Caki2 (cell line): ENCODE data around the gene EBF3. TPM values are rescaled to one million over a fixed set of nuclear protein-coding genes. Genes with fewer than 3 reads are reported as not detected.

ENCODE experiments used
- DNase-seq: peaks from one replicate; pipeline ENCODE4 v3.0.0-alpha.2; 2015; ENCODE audit warnings: low read depth
- in situ Hi-C: cut with HindIII; loops from 2 replicates; pipeline ENCODE4 v1.10.0; 2016; ENCODE audit warnings: low sequenced_read_pairs, low pct_unique_long_range_greater_than_20kb, mixed read lengths
- total RNA-seq: library from RNA; depleted of rRNA; stranded (reverse); fragments of >200 nt; shearing (Covaris generic); gene quantifications from 2 replicates; pipeline ENCODE4 v1.2.3, GENCODE V29; 2014; ENCODE audit warnings: low replicate concordance

Gene EBF3
- total RNA-seq, 1 experiment from 2014 or later: not detected

GRCh38 chr10:129936923-129937300 is 27.2 kb downstream of the EBF3 start:
- DNase-seq: no peak
- in situ Hi-C loops: no loop called here

GRCh38 chr10:129936266-129936922 is 27.7 kb downstream of the EBF3 start:
- in situ Hi-C loops: no loop called here
- no peak for DNase-seq

GRCh38 chr10:129935867-129936152 is 28.3 kb downstream of the EBF3 start:
- DNase-seq: no peak
- in situ Hi-C loops: no loop called here

GRCh38 chr10:129935102-129935866 is 28.8 kb downstream of the EBF3 start:
- no peak for DNase-seq
- in situ Hi-C loops: no loop called here

- in situ Hi-C loops: no loop called here
- no peak for DNase-seq
Measured at GRCh38 chr10:129934196-129934925, 29.7 kb downstream of the EBF3 start.

GRCh38 chr10:129933456-129934092 is 30.5 kb downstream of the EBF3 start:
- in situ Hi-C loops: no loop called here
- no peak for DNase-seq

GRCh38 chr10:129932751-129933433 is 31.2 kb downstream of the EBF3 start:
- in situ Hi-C loops: no loop called here
- no peak for DNase-seq

GRCh38 chr10:129932182-129932581 is 31.9 kb downstream of the EBF3 start:
- no peak for DNase-seq
- in situ Hi-C loops: no loop called here

GRCh38 chr10:129929343-129930292 is 34.5 kb downstream of the EBF3 start:
- in situ Hi-C loops: no loop called here
- DNase-seq: no peak

- in situ Hi-C loops: no loop called here
- no peak for DNase-seq
Measured at GRCh38 chr10:129927351-129928120, 36.5 kb downstream of the EBF3 start.

GRCh38 chr10:129926066-129927055 is 37.7 kb downstream of the EBF3 start:
- no peak for DNase-seq
- in situ Hi-C loops: no loop called here

GRCh38 chr10:129924375-129925085 is 39.5 kb downstream of the EBF3 start:
- in situ Hi-C loops: no loop called here
- no peak for DNase-seq

- in situ Hi-C loops: no loop called here
- DNase-seq: no peak
Measured at GRCh38 chr10:129922598-129923123, 41.4 kb downstream of the EBF3 start.

- no peak for DNase-seq
- in situ Hi-C loops: no loop called here
Measured at GRCh38 chr10:129921801-129922597, 42.1 kb downstream of the EBF3 start.
